Lower leg skin (tissue), 3 donors: ENCODE measurements around the gene DNER.

Experiments used
- CTCF ChIP-seq, 3 donors: fragments of 450-650 bp; IDR thresholded peaks; one replicate each; pipeline ENCODE4 v1.5.1; 2016; ENCODE audit warnings: antibody characterized with exemption in 3 of 3, mild to moderate bottlenecking in 3 of 3, moderate library complexity in 2 of 3
- POLR2A ChIP-seq, 2 donors: fragments of 450-650 bp; IDR thresholded peaks; one replicate each; pipeline ENCODE4 v1.6.1; 2016 to 2017; ENCODE audit warnings: antibody characterized with exemption in 2 of 2, mild to moderate bottlenecking in 1 of 2, moderate library complexity in 1 of 2

- TF ChIP-seq CTCF (IDR thresholded peaks at IDR 0.05) = no peak
- no peak for TF ChIP-seq POLR2A (IDR thresholded peaks at IDR 0.05)
Measured at GRCh38 chr2:229650901-229651300, 63.5 kb downstream of the DNER start.
